Fibroblast of peridontal ligament (primary cell): ENCODE measurements around the gene CARS1.

Experiments used
- DNase-seq: peaks from one replicate; pipeline ENCODE4 v3.0.0-alpha.2; 2010; ENCODE audit errors: extremely low read depth

The CARS1 gene

DNA sequence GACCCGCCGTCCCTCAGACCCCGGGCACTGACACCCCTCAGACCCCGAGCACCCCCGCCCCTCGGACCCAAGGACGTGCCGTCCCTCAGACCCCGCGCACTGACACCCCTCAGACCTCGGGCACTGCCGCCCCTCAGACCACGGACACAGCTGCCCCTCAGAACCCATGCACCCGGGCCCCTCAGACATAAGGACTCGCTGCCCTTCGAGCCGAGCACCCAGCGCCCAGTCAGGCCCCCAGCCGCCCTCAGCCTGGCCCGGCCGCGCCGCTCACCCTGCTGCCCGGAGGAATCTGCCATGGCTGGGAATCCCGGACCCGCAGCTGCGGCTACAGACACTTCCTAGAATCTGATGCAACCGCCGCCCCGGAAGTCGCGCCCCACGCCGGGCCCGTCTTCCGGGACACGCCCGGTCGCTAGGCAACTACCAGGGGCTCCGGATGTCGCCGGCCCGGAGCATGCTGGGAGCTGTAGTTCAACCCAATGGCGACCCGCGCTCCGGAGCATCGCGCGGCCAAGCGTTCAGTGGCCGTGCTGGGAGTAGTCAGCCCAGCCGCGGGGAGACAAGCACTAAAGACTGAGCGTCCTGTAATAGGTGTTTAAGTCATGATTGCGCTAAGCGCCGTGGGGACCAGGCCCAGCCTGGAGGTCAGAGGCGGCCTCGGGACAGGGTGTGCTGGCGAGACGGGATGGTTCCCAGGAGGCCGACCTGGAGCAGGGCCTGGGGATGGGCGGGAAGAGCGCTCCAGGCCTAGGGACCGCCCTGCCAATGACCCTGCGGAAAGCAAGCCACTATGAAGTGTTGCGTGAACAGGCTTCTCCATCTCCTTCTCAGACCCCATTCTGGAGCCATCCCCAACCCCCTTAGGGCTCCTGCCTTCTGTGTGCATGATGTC is at the start of gene CARS1:
TSS of gene CARS1 (minus strand) at position 355 of the 895 bp plus-strand sequence. CDS start at position 299, 56 bp downstream.
- DNase-seq, result peak; percentile 89

GRCh38 chr11:3105791-3106735 is 48.8 kb upstream of the CARS1 start:
- no peak for DNase-seq

- DNase-seq, result no peak
These were observed 48.0 kb upstream of the CARS1 start for GRCh38 chr11:3104961-3105790.

- no peak for DNase-seq
These were observed 47.0 kb upstream of the CARS1 start for GRCh38 chr11:3104051-3104714.

GRCh38 chr11:3103076-3103475 is 45.9 kb upstream of the CARS1 start:
- DNase-seq, result no peak

- DNase-seq, result no peak
These were observed 45.4 kb upstream of the CARS1 start for GRCh38 chr11:3102641-3102921.

GRCh38 chr11:3101921-3102640 is 44.9 kb upstream of the CARS1 start:
- DNase-seq, result no peak

DNA sequence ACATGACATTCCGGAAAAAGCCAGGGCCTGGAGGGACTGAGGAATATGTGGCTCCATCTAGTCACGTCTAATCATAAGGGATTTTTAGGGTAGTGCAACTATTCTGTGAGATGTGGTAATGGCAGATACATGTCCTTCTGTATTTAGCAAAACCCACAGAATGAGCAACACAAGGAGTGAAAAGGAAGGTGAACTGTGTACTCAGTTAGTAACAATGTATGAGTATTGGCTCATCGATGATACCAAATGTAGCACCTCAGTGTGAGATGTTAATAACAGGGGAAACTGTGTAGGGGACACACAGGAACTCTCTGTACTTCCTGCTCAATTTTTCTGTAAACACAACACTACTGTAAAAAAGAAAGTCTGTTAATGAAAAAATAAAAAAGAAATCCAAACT is 42.0 kb upstream of the CARS1 start:
- DNase-seq, result no peak

- DNase-seq, result no peak
These were observed 39.8 kb upstream of the CARS1 start for GRCh38 chr11:3096909-3097530.

GRCh38 chr11:3095712-3096361 is 38.6 kb upstream of the CARS1 start:
- DNase-seq, result peak; percentile 90

GRCh38 chr11:3094223-3094824 is 37.1 kb upstream of the CARS1 start:
- no peak for DNase-seq

DNA sequence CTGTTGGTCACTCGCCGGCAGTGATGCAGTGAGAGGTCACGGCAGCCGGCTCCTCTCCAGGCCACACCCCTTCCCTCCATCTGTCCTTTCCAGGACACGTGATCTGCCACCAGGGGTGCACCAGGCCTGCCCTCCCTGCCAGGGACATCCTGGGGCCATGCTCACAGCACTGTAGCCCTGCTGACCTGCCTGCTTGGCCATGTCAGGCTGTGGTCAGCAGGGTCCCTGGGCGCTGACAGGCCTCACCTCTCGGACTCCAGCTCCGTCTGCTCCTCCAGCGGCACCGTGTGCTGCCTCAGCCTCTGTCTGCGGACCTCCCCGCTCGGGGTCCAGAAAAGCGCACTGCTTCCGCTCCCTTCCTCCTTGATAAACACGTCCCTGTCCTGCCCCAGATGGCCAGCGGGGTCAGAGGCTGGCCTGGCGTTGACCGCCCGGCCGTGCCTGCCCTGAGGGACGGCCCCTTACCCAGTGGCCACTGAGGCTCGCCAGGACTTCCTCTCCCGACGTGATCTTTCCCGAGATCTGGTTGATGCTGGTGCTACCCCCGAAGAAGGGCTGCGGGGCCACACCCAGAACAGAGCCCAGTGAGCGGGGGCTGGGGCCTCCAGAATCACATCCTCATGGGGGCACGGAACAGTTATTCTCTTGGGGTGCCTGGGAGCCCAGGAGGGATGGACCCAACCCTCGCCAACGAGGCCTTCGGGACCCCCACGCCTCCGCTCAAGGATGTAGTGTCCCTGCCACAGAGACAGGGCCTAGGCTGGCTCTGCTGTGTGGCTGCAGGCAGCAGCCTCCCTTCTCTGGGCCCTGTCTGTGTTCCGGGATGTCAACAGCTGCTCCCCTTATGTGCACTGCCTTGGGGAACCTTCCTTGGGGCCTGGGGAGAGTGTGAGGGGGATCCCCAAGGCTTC is 36.3 kb upstream of the CARS1 start:
- no peak for DNase-seq

DNA sequence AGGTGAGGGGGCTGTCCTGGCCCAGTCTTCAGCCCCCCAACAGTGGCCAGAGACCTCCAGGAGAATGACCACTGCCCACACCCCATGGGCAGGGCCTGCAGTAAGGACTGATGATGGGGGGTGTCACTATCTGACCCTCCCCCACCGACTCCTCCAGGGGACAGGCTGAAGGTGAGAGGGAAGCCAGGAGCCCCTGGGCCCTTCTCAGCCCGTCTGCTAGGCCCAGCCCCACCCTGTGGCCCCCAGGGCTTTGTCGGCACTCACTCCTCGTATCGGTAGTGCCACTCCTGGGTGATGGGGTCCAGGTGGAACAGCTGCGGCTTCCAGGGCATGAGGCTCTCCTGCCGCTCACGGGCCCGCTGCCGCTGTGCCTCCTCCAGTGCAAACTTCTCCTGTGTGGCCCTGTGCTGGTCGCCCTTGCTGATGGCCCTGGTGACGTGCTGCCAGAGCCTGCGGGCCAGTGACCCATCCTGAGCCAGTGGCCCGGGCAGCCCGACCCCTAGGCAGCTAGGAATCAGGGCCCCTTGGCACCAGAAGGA is 35.4 kb upstream of the CARS1 start:
- DNase-seq, result no peak

GRCh38 chr11:3091846-3092602 is 34.8 kb upstream of the CARS1 start:
- DNase-seq, result peak; percentile 37

- DNase-seq, result no peak
These were observed 34.0 kb upstream of the CARS1 start for GRCh38 chr11:3091081-3091845.
